HG02840 (cell line): ENCODE data around the gene IL21.
"Not testable (repeated sequence)": the region's sequence is repeated elsewhere in the genome, so short reads cannot be mapped to it uniquely, and the experiment has no call there.

Source experiments
- ATAC-seq: cut with Tn5 transposase; IDR thresholded peaks from one replicate; pipeline ENCODE4 v1.9.1; 2021; ENCODE audit warnings: mild to moderate bottlenecking, moderate library complexity, moderate number of reproducible peaks; ENCODE audit not compliant: unreplicated experiment, low FRiP score

IL21 gene

DNA sequence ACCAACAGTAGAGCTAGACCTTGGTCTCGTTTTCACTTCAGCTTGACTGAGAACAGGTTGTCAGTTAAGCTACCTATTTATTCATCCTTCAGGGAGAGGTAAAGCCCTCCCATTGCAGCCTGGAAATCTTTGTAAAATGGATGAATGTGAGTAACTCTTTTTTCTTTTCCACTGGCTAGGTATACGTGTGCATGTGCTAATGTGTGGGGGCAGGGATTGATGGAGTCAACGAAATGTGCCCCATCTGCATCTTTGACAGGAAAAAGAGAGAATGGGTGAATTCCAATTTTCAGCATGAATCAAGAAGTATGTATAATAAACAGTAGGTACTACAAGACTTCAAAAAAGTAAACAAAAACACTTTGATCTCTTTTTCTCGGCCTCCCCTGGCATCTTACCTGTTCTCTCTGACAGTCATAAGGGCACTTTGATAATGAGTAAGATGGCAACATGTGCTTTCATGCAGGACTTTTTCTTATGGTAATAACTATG, at the start of gene IL21:
IL21 (minus strand) TSS at position 51 of the 492 bp plus-strand sequence. CDS start 55 bp downstream, outside the sequence.
- ATAC-seq, result no peak

DNA sequence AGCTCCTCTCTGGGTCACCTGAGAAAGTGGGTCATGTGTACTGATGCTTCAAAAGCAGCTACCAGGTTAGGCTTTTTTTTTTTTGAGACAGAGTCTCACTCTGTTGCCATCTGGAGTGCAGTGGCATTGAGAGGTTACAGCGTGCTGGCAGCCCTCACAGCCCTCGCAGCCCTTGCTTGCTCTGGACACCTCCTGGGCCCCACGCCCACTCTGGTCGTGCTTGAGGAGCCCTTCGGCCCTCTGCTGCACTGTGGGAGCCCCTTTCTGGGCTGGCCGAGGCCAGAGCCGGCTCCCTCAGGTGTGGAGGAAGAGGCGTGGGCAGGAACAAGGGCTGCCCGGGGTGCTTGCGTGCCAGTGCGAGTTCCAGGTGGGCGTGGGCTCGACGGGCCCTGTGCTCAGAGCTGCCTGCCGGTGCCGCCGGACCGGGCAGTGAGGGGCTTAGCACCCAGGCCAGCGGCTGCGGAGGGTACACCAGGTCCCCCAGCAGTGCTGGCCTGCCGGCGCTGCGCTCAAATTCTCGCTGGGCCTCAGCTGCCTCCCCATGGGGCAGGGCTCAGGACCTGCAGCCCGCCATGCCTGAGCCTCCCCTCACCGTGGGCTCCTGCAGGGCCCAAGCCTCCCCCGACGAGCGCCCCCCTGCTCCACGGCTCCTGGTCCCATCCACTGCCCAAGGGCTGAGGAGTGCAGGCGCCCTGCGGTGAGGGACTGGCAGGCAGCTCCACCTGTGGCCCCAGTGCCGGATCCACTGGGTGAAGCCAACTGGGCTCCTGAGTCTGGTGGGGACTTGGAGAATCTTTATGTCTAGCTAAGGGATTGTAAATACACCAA, 49.3 kb upstream of the IL21 start:
- ATAC-seq, result no peak

- no peak for ATAC-seq
These were observed 47.4 kb upstream of the IL21 start for GRCh38 chr4:122668241-122668640.

DNA sequence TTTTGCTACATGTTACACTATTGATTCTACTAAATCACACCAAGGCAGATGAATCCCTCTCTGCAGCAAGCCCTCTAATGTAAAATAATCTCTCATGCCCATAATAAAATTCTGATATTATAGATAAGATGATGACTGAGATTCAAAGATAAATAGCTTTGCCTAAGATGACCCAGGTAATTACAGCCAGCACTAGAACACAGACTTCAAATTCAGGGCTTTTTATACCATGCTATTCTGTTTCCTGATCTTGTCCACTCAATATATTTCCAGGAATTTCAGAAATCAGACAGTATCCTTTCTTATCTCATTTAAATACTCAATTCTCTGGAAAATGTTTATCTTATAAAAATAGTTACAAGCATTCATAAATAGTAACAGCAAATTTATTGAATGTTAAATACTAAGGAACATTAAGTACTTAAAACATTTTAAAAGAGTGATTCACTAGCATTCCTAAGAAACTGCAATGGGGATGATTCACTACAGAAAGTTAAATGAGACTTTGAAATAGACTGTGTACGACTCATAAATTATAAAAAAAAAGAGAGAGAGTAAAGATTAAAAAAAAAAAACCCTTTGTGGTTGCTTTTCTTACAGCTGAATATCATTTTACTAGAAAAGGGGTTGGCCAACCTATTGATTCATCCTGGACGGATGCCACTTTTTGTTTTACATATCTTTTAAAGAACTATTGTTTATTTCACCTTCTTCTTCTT, 45.8 kb upstream of the IL21 start:
- no peak for ATAC-seq

DNA sequence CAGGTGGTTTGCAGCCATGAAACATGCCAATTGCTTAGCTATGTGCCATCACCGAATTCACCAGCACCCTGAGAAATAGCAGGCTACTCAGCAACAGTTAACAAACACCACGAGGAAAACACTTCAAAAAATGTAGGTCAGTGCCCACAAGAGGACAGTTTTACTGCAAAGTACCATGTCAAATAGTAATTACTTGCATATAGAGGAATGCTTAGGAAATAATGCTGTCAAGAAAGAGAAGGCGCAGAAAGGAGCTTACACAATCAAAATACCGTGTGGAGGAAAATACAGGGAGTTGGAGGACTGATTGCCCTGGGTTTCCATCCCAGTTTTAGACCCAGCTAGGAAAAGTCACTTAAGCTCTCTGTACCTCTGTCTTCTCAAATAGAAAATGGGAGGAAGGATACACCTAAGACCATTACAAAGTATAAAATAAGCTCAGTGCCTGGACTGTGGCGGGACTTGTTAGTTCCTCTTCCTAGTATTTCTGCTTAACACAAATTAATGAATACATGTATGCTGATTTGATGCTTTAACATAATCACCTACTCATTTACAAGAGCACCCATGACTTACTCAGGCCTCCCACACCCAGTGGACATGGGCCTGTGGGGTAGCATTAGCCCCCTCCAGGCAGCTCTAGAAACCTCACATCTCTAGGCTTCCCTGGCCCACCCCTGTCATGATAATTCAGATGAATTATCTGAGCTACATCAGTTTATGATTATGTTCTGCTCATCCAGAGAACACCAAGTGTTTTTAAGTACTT, 44.5 kb upstream of the IL21 start:
- ATAC-seq, result no peak

GRCh38 chr4:122663814-122664610, 43.1 kb upstream of the IL21 start:
- ATAC-seq, result no peak

DNA sequence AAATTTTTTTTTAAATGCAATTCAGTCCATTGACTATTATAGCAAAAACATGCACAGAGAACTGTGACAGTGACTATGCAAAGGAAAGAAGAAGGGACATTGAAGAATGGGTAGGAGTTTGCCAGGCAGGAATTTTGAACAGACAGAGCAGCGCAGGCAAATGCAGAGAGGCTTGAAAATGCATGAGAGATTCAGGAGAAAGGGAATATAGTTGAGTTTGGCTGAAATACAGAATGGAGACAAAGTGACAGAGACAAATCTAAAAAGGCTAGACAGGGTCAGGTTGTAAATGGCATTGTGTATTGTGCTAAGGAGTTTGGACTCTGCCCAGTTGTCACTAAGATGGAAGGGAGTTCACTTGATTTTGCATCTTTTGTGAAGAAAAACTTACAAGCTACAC, 42.4 kb upstream of the IL21 start:
- no peak for ATAC-seq

GRCh38 chr4:122662701-122663100, 41.8 kb upstream of the IL21 start:
- no peak for ATAC-seq

GRCh38 chr4:122661176-122662160, 40.6 kb upstream of the IL21 start:
- no peak for ATAC-seq

DNA sequence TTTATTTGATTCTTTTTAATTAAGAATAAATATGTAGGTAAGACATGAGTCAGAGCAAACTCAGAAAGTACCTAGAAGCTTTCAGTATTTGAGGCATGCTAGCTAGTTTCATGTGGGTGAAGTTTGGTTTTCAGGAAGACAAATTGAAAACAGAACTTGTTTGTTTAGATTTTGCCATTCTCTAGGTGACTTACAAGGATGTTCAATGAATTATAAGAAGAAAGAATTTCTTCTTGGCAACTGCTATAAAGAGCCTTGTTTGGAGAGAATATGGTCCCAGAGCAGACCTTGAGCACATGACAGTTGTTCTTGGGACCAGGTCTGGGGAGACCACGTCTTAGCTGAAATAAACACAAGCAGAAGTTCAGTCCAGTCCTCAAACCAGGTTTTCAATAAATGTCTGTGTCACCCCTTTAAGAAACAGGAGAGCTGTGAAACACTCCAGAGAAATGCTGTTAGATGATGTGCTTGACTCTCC, 38.0 kb upstream of the IL21 start:
- no peak for ATAC-seq

- no peak for ATAC-seq
These were observed 37.5 kb upstream of the IL21 start for GRCh38 chr4:122658377-122658776.

- ATAC-seq, result no peak
These were observed 36.7 kb upstream of the IL21 start for GRCh38 chr4:122657553-122657952.

- ATAC-seq, result not testable (repeated sequence)
These were observed 35.7 kb upstream of the IL21 start for GRCh38 chr4:122656583-122656982.

DNA sequence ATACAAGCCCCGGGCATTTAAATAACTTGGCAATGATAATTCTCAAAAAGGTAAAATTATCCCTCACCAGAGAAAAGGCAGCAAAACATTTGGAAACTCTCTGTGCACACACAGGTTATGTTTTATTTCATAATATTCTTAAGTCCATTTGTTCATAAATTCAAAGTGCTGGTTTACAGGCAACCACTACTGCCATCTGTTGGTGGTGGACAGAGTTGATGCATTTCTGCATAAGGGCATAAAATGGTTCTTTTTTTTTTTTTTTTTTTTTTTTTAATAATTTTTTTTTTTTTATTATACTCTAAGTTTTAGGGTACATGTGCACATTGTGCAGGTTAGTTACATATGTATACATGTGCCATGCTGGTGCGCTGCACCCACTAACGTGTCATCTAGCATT, 31.5 kb upstream of the IL21 start:
- ATAC-seq, result no peak

DNA sequence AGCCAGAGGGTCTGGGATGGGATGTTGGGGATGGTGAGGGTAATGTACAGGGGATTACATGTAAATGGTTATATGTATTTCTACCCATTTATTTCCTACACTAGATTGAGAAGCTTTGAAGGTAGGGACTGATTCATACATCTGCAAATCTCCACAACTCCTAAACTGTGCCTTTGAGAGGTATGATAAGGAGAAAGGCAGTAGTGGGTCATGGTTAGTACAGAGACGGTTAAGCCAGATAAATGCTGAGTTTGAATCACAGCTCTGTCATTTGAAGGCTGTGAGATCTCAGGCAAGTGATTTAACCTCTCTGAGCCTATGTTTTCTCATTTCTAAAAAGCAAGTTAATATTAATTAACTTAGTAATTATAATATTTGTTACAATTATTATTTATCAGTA, 29.3 kb upstream of the IL21 start:
- no peak for ATAC-seq

DNA sequence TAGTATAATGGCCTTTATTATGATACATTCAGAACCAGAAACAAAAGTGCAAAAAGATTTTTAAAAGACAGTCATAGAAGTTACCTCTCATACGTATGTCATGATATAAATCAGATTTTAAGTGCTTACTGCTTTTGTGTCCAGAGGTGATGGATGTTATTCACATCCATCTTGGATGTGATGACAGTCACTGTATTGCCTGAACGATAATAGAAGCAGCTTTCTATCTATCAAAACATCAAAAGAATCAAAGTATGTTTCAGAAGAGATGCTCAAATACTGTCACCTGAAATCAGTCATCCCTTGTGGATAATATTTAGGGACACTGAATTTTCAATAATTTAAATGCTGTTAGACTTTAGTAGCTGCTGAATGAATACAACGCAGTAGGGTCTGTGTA, 26.8 kb upstream of the IL21 start:
- ATAC-seq, result no peak

DNA sequence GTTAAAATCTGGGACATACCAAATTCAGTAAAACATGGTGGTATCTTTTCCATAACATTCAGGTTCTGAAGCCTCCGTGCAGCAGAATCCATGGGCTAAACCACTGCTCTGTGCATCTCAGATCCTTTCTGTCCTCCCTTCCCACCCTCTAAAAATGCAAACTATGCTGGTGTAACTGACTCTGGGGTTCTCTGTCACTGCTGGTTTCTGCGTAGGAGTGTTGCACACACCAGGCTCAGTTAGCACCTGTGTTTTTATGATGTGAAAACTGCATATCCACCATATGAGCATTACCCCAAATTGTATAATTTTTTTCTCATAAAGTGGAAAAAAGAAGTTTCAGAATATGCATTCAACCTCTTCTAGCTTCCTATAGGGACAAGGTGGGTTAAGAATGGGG, 22.4 kb upstream of the IL21 start:
- no peak for ATAC-seq

DNA sequence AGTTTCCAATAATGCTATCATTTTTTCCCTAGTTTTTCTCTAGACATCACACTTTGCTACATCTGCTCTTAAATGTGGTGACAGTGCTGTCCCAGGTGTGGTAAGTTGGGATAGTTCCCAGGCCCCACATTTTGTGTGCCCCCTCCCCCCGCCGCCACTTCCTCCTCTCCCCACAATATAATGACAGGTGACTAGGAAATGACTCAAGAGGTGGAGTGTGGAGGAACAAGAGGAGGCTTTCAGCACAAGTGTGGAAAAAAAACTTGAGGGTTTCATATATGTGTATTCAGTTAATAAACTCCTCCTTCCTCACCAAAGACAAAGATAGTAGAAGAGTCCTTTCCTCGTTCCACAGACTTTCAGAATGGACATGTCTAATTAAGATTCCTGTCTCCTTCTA, 18.3 kb upstream of the IL21 start:
- ATAC-seq, result no peak

DNA sequence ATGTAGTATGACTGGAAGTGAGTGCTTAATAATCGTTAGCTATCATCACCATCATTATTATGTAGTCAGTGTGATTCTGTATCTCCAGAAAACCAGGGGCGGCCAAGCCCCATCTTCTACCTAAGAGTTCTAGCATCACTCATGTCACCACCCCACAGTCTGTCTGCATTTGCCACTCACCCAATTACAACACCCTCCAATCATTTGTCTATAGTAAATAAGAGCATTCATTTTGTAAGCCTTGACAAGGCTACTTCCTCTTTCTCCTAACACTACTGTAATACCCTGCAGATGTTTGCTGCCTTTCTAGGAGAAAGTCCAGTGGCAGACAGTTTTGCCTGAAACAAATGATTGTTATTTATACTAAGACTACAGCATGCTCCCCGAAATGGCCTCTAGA, 15.8 kb upstream of the IL21 start:
- no peak for ATAC-seq
